ENCODE results near the gene TSC22D4.
A peak's percentile ranks its signal among the peaks of the same experiment; 100 is the strongest.

TSC22D4 gene

GRCh38 chr7:100426516-100426915 is 52.5 kb downstream of the TSC22D4 start (continued):
- TF ChIP-seq ZNF146 (tag by site-specific recombination; IDR thresholded peaks at IDR 0.05), result no peak
- no peak for TF ChIP-seq ZNF707 (tag by site-specific recombination; IDR thresholded peaks at IDR 0.05)
- no peak for TF ChIP-seq ZNF501 (tag by site-specific recombination; IDR thresholded peaks at IDR 0.05)
- TF ChIP-seq ZSCAN16 (tag by site-specific recombination; IDR thresholded peaks at IDR 0.05), result no peak
- no peak for TF ChIP-seq ZNF426 (tag by site-specific recombination; IDR thresholded peaks at IDR 0.05)
- TF ChIP-seq ZNF776 (tag by site-specific recombination; IDR thresholded peaks at IDR 0.05; ENCODE audit: borderline replicate concordance), result no peak
- no peak for TF ChIP-seq HOXC10 (CRISPR knock-in tag; IDR thresholded peaks at IDR 0.05)
- TF ChIP-seq ZNF37A (tag by site-specific recombination; IDR thresholded peaks at IDR 0.05), result no peak
- no peak for TF ChIP-seq ZBTB7A (tag by site-specific recombination; IDR thresholded peaks at IDR 0.05; ENCODE audit: low read depth)
- TF ChIP-seq EGR2 (tag by site-specific recombination; IDR thresholded peaks at IDR 0.05; ENCODE audit: low read depth), result peak; percentile 63; the same call in 1 of the 2 replicates
- no peak for TF ChIP-seq ZNF416 (tag by site-specific recombination; IDR thresholded peaks at IDR 0.05)
- no peak for TF ChIP-seq ZNF600 (tag by site-specific recombination; IDR thresholded peaks at IDR 0.05)
- TF ChIP-seq ZNF558 (tag by site-specific recombination; IDR thresholded peaks at IDR 0.05), result no peak
- TF ChIP-seq ZNF223 (tag by site-specific recombination; IDR thresholded peaks at IDR 0.05), result no peak
- no peak for TF ChIP-seq ZNF391 (tag by site-specific recombination; IDR thresholded peaks at IDR 0.05; ENCODE audit: borderline replicate concordance, low read depth)
- TF ChIP-seq ZNF23 (tag by site-specific recombination; IDR thresholded peaks at IDR 0.05; ENCODE audit: borderline replicate concordance), result no peak
- no peak for TF ChIP-seq ZNF114 (tag by site-specific recombination; IDR thresholded peaks at IDR 0.05)
- TF ChIP-seq IKZF3 (tag by site-specific recombination; IDR thresholded peaks at IDR 0.05), result no peak
- TF ChIP-seq ZNF155 (tag by site-specific recombination; IDR thresholded peaks at IDR 0.05), result no peak
- TF ChIP-seq ZFP69B (tag by site-specific recombination; IDR thresholded peaks at IDR 0.05), result no peak
- peak; percentile 56; the same call in 1 of the 2 replicates for TF ChIP-seq KLF17 (tag by site-specific recombination; IDR thresholded peaks at IDR 0.05)
- TF ChIP-seq ZNF626 (tag by site-specific recombination; IDR thresholded peaks at IDR 0.05), result no peak
- TF ChIP-seq ATF2 (tag by site-specific recombination; IDR thresholded peaks at IDR 0.05; ENCODE audit: low read depth), result no peak
- no peak for TF ChIP-seq ZNF792 (tag by site-specific recombination; IDR thresholded peaks at IDR 0.05)
- no peak for TF ChIP-seq ZNF529 (tag by site-specific recombination; IDR thresholded peaks at IDR 0.05; ENCODE audit: insufficient replicate concordance)
- no peak for TF ChIP-seq TRIM28 (IDR thresholded peaks at IDR 0.05; ENCODE audit: borderline replicate concordance, low read length)
- no peak for TF ChIP-seq ZBTB6 (tag by site-specific recombination; IDR thresholded peaks at IDR 0.05)
- no peak for TF ChIP-seq ZNF292 (tag by site-specific recombination; IDR thresholded peaks at IDR 0.05; ENCODE audit: borderline replicate concordance, low read depth)
- no peak for TF ChIP-seq ZNF473 (tag by site-specific recombination; IDR thresholded peaks at IDR 0.05)
- TF ChIP-seq ZBTB49 (tag by site-specific recombination; IDR thresholded peaks at IDR 0.05; ENCODE audit: low read depth), result no peak
- TF ChIP-seq ZNF175 (tag by site-specific recombination; IDR thresholded peaks at IDR 0.05), result no peak
